Stimulated activated CD4-positive, alpha-beta T cell treated with anti-CD3 and anti-CD28 coated beads, Interleukin-1b, Interleukin-23, amount 100 ng/mL, for 48 hours (primary cell): ENCODE results near the gene ATPAF2.
"Not testable (repeated sequence)": the region's sequence is repeated elsewhere in the genome, so short reads cannot be mapped to it uniquely, and the experiment has no call there.

Source experiments
- DNase-seq: peaks from one replicate; pipeline ENCODE4 v3.0.0-alpha.2; 2020

The ATPAF2 gene

DNA sequence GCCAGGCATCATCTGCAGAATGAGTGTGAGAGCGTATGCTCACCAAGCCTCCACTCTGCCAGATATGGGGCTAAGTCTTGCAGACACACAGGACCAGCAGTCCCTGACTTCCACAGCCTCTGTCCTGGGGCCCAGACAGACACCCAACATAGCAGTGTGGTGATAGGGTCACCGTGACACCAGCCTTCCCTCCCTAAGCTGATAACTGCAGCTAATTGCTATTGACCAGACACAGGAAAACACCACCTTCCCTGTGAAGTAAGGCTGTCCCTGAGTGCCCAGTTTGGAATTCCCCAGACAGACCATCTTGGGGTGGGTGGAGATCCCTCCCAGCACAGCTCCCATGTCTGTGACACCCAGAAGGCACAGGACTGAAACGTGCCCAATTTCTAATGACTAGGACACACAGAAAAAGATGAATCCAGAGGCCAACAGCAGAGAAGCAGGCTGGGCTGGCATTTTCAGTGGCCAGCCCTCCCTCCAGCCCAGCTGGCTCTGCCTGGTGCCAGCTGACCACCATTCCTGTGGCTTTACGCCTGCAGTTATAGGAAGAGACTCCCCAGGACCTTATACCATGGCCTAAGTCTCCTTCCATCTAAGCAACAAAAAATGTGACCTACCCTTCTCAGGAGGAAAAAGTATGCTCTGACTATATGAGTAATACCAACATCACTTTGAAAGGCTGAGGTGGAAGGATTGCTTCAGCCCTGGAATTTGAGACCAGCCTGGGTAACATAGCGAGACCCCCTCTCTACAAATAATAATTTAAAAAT is 30.3 kb downstream of the ATPAF2 start:
- no peak for DNase-seq

DNA sequence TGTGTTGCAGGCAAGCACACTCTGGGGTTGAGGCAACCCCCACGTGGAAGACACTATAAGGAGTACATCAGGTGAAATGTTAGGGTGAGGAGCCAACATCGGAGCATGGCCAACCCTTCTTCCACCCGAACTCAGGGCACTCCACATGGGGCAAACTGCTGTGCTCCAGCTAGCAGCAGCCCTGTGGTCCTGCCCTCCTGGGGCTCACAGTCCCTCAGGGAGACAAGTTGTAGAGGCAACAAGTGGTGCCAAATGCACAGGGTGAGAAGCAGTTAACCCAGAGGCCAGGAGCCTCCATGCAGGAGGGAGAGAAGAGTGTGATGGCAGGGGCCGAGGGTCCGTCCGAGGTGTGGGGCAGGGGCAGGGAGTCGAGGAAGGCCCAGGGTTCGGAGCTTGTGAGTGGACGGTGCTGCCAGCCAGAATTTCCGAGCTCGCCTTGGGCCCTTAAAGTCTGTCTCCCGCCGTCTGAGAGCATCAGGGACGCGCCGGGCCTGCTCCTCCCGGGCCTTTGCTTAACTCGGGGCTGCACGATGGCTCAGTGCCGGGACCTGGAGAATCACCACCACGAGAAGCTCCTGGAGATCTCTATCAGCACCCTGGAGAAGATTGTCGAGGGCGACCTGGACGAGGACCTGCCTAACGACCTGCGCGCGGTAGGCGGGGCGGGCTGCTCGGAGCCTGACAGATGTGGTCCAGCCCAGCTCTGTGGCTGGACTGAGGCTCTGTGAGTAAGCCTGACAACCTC is 32.3 kb downstream of the ATPAF2 start:
- no peak for DNase-seq

DNA sequence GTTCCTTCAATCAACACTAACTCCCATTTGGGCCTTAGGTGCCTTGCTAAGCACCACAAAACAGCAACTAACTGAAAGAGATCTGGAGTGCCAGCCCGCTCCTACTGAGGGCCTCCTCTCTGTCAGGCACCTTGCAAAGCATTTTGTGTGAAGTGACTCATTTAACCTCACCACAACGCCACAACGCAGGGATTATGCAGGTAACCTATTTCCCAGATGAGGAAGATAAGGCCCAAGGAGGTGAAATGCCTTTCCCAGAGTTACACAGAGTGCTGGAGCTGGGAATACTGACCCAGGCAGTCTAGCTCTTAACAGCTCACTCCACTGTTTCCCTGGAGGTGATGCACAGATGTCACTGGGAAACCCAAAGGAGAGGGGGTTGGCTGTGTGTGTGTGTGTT is 33.5 kb downstream of the ATPAF2 start:
- no peak for DNase-seq

DNA sequence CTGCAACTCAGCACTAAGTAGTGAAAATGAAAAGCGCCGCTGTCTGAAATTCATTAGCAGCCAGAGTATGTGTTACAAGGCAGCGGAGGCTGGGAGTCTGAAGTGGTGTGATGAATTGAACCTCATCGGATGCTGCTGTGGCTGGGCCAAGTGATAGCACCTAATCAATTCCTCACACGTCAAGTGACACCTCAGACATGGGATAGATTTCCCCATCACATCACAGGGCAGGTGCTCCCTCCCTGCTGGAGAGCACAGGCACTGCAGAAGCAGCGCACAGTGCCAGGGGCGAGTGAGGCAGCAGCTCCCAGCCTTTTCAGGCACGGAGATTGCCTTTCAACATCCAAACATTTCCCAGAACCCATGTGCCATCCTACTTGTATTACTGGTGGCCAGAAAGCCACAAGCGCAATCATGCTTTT is 34.1 kb downstream of the ATPAF2 start:
- no peak for DNase-seq

DNA sequence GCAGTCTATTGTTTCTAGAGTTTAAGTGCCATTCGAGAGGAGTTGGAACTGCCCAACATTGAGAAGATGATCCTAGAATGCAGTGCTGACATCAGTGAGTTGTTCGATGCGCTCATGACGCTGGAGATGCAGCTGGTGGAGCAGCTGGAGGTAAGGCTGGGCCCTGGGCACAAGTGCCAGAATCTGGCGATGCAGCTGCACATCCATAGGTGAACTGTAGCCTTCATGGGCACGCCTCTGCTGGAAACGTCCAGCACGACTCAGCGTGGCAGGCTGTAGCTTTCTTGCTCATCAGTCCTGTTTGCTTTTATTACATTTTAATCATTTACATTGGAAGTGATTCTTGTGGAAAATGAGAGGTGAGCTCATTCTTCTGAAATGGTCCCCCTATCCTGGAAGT is 34.6 kb downstream of the ATPAF2 start:
- no peak for DNase-seq

DNA sequence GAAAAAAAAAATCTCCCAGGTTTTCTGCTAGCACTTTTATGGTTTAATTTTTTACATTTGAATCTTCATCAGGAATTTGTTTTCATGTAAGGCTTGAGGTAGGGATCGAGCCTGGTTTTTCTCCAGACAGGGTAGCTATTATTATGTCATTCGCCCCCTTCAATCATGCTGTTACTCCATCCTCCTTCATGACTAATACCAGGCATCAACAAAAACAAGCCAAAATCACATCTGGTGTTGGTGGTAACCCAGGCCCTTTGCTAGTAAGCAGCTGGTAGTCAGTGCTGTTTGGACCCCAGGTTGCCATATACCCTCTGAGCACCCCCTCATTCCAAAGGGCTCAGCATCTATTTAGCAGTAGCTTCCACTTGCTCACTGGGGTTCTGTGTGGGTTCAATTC is 36.8 kb downstream of the ATPAF2 start:
- no peak for DNase-seq

DNA sequence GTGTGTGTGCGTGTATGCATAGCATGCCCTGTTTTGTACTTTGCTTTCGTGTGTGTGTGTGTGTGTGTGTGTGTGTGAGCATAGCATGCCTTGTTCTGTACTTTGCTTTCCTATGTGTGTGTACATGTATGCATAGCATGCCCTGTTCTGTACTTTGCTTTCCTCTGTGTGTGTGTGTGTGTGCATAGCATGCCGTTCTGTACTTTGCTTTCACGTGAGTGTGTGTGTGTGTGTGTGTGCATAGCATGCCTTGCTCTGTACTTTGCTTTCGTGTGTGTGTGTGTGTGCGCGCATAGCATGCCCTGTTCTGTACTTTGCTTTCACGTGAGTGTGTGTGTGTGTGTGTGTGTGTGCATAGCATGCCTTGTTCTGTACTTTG is 38.9 kb downstream of the ATPAF2 start:
- DNase-seq, result no peak

DNA sequence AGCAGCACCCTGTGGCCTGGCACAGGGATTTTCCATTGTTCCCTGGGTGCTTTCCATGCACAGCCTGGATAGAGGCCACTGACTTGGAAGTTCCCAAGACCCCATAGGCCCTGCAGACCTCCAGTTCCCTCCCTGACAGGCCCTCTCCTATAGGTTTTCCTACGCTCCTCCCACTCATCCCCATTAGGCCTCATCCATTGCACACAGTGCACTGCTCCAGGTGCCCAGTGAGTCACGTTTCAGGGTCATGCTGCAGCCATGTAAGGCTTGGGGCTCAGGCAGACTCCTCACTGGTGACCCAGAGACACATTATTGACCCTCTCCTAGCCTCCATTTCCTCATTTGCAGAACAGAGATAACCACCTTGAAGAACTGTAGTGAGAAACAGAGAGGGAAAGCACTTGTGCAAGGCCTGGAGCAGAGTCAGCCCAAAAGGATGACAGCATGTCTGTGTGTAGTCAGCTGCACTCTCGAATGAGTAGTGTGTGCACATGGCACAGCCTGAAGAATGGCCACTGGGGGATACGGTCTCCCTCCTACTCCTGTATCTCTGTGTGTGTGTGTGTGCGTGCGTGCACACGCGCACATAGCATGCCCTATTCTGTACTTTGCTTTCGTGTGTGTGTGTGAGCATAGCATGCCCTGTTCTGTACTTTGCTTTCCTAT is 39.5 kb downstream of the ATPAF2 start:
- DNase-seq, result no peak

DNA sequence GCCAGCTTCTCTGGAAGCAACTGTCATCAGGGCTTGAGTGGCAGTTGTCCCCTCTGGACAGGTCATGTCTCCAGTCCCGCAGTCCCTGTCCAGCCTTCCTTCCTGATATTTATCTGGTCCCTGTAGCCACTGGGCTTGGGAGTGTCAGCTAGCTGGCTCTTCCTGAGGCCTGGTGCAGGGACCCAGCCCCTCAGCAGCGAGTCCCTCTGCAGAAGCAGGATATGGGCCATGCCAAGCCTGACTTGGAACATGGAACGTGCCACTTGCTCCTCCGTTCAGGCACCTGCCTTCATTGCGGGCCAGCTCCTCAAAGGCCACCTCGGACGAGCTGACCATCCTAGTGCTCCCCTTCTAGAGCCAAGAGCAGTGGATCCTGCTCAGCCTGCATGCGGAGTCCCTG is 40.0 kb downstream of the ATPAF2 start:
- no peak for DNase-seq

DNA sequence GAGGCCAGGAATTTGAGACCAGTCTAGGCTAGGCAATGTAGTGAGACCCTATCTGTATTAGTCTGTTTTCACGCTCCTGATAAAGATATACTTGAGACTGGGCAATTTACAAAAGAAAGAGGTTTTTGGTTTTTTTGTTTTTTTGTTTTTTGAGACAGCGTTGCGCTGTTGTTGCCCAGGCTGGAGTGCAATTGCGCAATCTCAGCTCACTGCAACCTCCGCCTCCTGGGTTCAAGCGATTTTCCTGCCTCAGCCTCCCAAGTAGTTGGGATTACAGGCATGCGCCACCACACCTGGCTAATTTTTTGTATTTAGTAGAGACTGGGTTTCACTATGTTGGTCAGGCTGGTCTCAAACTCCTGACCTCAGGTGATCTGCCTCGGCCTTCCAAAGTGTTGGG is 43.1 kb downstream of the ATPAF2 start:
- not testable (repeated sequence) for DNase-seq

DNA sequence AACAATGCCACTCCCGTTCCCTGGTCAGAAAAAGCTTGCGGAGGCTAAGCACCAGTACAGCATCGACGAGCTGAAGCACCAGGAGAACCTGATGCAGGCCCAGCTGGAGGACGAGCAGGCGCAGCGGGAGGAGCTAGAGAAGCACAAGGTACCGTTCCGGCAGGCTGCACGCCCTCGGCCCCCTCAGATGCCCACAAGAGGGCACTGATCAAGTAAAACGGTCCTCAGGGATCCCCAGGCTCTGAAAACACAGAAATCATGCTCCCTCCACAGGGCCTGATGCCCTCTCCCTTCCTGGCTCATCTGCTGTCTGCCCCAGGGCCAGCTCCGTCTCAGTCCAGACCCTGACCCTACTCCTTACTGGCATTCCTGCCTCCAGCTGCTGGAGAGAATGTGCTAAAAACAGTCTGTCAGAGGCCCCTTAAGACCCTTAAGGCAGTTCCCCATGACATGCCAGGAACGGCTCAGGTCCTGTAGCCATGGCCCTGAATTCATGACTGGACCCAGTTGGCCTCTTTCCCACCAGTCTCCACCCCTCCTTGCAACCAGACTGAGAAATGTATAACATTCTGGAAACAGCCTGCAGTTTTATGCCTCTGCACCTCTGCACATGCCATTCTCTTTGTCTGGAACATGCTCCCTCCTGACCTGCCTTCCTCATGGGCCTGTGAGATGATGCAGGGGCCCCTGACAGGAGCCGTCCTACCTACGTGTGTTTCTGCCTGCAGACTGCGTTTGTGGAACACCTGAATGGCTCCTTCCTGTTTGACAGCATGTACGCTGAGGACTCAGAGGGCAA is 44.5 kb downstream of the ATPAF2 start:
- peak; percentile 19 for DNase-seq

DNA sequence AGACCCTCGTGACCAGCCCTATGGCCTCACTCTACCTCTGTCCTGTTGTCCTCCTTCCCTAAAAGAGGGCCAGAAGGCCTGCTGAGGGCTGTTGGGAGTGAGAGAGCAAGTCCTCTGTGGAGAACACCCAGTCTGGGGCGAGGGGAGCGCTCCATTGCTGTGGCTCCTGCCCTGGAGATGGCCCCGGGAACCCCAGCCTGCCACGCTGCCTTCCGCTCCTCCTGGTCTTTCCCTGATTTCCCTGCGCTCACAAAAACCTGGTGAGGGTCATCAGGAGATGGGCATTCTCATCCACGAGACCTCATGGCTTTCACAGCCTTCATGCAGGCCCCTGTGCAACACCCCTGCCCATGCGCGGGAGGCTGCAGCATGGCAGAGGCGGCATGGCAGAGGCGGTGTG is 45.1 kb downstream of the ATPAF2 start:
- no peak for DNase-seq

DNA sequence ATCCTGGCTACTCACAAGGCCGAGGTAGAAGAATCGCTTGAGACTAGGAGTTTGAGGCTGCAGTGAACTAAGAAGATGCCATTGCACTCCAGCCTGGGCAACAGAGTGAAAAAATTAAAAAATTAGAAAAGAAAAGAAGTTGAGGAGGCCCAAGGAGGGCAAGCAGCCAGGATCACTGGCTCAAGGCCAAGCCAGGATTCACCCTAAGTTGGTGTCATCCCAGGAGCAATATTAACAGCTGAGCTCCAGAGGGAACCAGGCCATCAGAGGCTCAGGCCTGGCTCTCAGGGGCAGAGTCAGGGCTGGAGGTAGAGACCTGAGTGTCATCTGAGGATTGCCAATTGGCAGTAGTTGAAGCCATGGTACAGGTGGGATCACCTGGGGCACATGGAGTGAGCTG is 45.6 kb downstream of the ATPAF2 start:
- DNase-seq, result no peak

DNA sequence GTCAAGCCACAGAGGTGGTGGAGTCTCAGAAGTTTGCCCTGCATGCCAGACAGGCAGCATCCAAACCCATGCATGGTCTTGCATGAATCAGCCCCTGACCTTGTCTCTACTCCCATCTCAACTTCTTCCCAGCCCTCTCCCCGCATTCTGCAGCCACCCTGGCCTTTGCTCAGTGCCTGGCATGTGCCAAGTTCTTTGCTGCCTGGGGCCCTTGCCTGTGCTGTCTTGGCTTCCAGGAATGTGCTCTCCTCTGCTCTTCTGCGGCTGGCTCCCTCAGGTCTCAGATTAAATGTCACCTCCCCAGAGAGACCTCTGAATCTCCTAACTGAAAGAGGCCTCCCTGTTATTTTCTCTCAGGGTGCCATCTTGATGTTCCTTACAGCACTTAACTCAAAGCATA is 48.7 kb downstream of the ATPAF2 start:
- no peak for DNase-seq

DNA sequence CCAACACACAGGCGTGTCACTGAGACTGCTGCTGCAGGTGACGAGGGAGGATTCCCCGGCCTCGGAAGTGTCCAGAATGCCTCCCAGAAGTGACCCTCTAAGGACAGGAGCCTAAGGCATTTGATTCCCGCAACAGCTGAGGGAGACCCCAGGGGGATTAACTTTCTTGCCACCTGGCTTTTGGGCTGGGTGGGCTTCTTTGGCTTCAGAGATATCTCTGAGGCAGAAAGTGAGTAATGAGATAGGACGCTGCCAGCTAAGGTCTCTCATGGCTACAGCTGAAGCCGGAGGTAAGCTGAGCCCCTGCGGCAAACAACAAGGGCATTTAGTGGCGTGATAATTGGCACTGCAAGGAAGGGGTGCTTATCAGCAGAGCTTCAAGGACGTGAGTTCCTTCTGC is 49.4 kb downstream of the ATPAF2 start:
- DNase-seq, result no peak

DNA sequence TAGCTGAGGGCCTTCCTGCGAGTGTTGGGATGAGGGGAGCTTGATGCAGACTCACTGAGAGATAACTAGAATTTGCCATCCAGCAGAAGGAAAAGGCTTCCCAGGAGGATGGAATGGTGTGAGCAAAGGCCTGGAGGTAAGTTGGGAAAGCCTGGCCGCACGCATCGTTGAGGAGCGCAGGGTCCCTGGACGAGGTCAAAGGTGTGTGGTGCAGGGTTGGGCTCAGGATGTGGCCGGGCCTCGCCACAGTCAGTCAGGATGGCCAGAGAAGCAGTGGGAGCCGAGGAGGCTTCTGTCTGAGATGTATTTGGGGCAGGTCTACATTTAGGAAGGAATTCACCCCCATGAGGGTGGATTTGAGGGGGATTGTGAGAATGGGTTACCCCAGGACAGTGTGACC is 49.9 kb downstream of the ATPAF2 start:
- DNase-seq, result no peak

DNA sequence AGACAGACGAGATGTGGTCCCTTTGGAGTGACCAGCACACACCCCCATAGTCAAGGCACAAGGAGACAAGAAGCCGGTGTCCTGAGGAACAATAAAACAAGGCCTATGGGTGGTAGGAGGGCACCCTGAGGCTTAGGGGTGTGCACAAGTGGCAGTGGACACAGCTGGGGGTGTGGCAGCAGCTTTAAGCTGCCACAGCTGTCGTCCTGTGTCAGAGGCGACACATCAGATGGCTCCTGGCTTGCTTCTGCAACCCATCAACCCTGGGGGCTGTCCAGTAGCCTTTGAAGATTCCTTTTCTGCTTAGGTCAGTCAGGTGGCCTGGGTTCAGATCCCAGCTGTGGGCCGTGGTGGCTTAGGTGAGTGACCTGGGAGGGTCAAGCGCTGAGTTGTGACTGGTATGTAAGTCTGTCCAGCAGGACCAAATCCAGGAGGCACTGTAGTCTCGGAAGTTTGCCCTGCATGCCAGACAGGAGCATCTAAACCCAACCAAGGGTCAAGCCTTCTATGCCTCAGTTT is 50.5 kb downstream of the ATPAF2 start:
- DNase-seq, result no peak

DNA sequence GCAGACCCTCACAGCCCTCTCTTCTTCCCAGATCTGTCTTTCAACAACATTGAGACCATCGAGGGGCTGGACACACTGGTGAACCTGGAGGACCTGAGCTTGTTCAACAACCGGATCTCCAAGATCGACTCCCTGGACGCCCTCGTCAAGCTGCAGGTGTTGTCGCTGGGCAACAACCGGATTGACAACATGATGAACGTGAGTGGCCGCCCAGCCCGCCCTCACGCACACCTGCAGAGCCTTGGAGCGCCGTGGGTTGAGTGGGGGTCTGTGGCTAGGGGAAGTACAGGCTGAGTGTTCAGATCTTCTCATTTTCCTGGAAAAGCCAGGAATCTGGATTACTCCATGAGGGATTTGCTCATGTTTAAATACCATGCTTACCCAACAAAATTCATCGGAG is 51.1 kb downstream of the ATPAF2 start:
- no peak for DNase-seq

DNA sequence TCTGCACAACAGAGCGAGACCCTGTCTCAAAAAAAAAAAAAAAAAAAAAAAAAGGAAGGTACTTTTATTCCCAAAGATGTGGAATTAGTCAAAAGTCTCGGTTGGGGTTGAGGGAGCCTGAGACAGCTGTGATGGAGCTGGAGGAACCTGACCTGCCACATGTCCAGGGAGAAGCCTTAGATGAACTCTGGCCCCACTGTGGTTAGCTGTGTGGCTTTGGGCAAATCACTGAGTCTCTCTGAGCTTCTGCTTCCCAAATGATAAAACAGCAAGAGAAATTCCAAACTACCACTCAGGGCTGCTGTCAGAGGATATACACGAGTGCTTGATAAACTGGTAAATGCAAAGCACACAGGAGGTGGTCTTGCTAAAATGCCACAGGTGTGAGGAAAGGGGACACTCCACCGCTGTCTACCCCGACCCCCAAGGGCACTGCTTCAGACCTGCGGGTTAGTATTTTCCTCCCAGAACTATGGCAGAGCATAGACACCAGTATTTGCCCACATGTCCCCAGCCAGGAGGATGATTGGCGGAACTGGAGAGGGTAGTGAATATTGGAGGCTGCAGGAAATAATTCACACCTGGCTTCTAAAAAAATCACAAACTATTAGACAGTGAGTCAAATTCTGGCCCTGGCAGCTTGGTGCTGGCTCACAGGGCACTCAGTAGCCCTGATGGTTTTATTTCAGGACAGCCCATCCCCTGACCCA is 51.6 kb downstream of the ATPAF2 start:
- no peak for DNase-seq

DNA sequence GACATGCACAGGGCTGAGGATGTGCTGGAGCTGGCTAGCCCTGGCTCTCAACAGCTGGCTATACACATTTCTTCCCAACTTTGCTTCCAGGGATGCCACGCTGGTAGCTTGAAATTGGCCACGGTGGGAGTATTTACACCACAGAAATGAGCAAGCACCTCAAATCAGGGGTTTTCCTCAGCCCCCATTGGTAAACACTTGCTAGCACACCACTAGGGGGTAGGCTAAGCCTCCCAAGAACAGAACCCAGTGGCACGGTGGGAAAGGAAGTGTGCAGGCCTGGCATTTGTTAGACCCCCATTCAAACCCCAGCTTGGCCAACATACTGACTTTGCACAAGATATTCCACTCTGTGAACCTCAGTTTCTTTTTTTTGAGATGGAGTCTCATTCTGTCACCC is 53.4 kb downstream of the ATPAF2 start:
- DNase-seq, result no peak

DNA sequence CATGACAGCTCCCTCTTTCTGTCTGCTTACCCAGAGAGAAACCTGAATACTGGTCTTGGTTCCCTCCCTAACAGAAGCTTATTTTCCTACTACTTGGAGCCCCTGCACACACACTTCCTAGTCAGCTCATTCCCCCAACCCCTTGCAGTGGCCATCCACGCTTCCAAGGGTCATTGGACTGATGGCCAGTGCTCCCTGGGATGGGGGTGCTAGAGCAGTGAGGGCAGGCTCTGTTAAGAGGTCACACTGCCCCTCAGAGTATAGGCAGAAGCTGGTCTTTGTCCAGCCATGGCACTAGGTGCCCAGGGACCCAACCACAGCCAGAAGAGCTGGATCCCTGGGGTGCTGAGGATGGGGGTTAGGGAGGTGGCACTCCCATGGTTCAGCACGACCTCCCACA is 53.8 kb downstream of the ATPAF2 start:
- DNase-seq, result no peak

DNA sequence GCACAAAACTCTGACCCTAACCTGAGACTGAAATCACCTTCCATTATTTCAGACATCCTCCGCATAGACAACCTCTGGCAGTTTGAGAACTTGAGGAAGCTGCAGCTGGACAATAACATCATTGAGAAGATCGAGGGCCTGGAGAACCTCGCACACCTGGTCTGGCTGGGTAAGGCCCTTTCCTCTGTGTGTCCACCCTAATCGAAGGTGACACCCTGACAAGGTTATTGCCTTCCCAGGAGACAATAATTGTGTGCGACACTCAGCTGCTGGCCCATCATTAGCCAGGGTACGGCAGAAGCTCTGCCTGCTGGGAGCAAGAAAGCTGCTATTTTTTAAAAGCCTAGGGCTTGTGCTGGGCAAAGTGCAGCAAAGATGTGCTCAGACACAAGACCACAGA is 55.2 kb downstream of the ATPAF2 start:
- DNase-seq, result no peak
